HepG2 (cell line): ENCODE measurements around the gene SPRYD3. TPM values are rescaled to one million over a fixed set of nuclear protein-coding genes. Genes with fewer than 3 reads are reported as not detected.

ENCODE experiments used
- EP300 ChIP-seq, 3 experiments: sonication (generic) in 1 of 3; formaldehyde crosslinking in 1 of 3; IDR thresholded peaks; 2 replicates each; pipeline versions ENCODE4 v1.5.1 to v1.6.1; 2011 to 2020; ENCODE audit warnings: low read depth in 2 of 3, low read length in 2 of 3, borderline replicate concordance in 1 of 3, improper control_type of control experiment in 1 of 3, mild to moderate bottlenecking in 1 of 3, missing genetic modification reagents in 1 of 3, moderate library complexity in 1 of 3
- HNF4A ChIP-seq: sonication (generic); formaldehyde crosslinking; IDR thresholded peaks from 2 replicates; pipeline ENCODE4 v1.4.0; 2020; ENCODE audit warnings: missing genetic modification reagents
- NR2F2 ChIP-seq: IDR thresholded peaks from 2 replicates; pipeline ENCODE4 v1.6.1; 2012; ENCODE audit warnings: low read depth, inconsistent platforms, borderline replicate concordance
- PRMT3 ChIP-seq: sonication (generic); formaldehyde crosslinking; IDR thresholded peaks from 2 replicates; pipeline ENCODE4 v1.8.1; 2022; ENCODE audit warnings: low read depth, mild to moderate bottlenecking, moderate library complexity, missing genetic modification reagents, borderline replicate concordance
- SP5 ChIP-seq: IDR thresholded peaks from 2 replicates; pipeline ENCODE4 v1.6.1; 2016; ENCODE audit warnings: low read depth, borderline replicate concordance
- XBP1 ChIP-seq: sonication (generic); formaldehyde crosslinking; IDR thresholded peaks from 2 replicates; pipeline ENCODE4 v1.5.0; 2020; ENCODE audit warnings: missing genetic modification reagents
- ZNF264 ChIP-seq: sonication (generic); formaldehyde crosslinking; IDR thresholded peaks from 2 replicates; pipeline ENCODE4 v1.4.0; 2020; ENCODE audit warnings: missing genetic modification reagents
- polyA plus RNA-seq, 8 experiments: library from polyadenylated mRNA; depleted of rRNA in 3 of 8; stranded (reverse) in 7 of 8; unstranded in 1 of 8; fragments of >200 nt; fragmentation: Illumina TruSeq in 4 of 8; extraction: Trizol in 4 of 8; gene quantifications; 2 replicates each; pipeline versions ENCODE4 v1.2.1 to v1.2.3, GENCODE V29; 2011 to 2016; ENCODE audit warnings: low read depth in 4 of 8, missing spikeins in 1 of 8, mixed read lengths in 1 of 8; ENCODE audit not compliant: insufficient read depth in 1 of 8
- total RNA-seq, 5 experiments: library from RNA; depleted of rRNA; stranded (reverse); fragments of >200 nt; fragmentation: Illumina TruSeq; extraction: Trizol; gene quantifications; 2 replicates each; pipeline ENCODE4 v1.2.3, GENCODE V29; 2016; ENCODE audit warnings: low read depth in 1 of 5
- TF ChIP-seq, protein P1 (sequence below): sonication (generic); formaldehyde crosslinking; IDR thresholded peaks from 2 replicates; pipeline ENCODE4 v1.4.0; 2020; ENCODE audit warnings: missing genetic modification reagents
- TF ChIP-seq, protein P2 (sequence below): sonication (generic); formaldehyde crosslinking; IDR thresholded peaks from 2 replicates; pipeline ENCODE4 v1.4.0; 2020; ENCODE audit warnings: mild to moderate bottlenecking, missing genetic modification reagents, borderline replicate concordance
- TF ChIP-seq, protein P3 (sequence below): sonication (generic); formaldehyde crosslinking; IDR thresholded peaks from 2 replicates; pipeline ENCODE4 v1.9.0; 2021; ENCODE audit warnings: missing genetic modification reagents, borderline replicate concordance

SPRYD3 gene
- total and polyA plus RNA-seq, 2 of the 13 experiments (the other 11 are each of a cell fraction or from before 2014, with no cell fraction given): 9.0 to 9.2 TPM

GRCh38 chr12:53105256-53105655, 26.1 kb upstream of the SPRYD3 start (continued):
- TF ChIP-seq EP300 (IDR thresholded peaks at IDR 0.05; ENCODE audit: low read depth in 2 of 2, low read length in 2 of 2) (peak in 1 of 2 experiments; percentile 67; a peak in 1 of 4 replicates), EP300 (CRISPR knock-in tag; IDR thresholded peaks at IDR 0.05; ENCODE audit: borderline replicate concordance) (no peak), ZNF264 (CRISPR knock-in tag) (no peak), HNF4A (CRISPR knock-in tag) (peak; percentile 83), PRMT3 (CRISPR knock-in tag) (no peak), SP5 (CRISPR knock-in tag) (0 out of 2 replicates have a peak, but pooled peaks have one; percentile 26), XBP1 (CRISPR knock-in tag) (no peak), NR2F2 (peak; percentile 97)
- TF ChIP-seq, protein P1, sequence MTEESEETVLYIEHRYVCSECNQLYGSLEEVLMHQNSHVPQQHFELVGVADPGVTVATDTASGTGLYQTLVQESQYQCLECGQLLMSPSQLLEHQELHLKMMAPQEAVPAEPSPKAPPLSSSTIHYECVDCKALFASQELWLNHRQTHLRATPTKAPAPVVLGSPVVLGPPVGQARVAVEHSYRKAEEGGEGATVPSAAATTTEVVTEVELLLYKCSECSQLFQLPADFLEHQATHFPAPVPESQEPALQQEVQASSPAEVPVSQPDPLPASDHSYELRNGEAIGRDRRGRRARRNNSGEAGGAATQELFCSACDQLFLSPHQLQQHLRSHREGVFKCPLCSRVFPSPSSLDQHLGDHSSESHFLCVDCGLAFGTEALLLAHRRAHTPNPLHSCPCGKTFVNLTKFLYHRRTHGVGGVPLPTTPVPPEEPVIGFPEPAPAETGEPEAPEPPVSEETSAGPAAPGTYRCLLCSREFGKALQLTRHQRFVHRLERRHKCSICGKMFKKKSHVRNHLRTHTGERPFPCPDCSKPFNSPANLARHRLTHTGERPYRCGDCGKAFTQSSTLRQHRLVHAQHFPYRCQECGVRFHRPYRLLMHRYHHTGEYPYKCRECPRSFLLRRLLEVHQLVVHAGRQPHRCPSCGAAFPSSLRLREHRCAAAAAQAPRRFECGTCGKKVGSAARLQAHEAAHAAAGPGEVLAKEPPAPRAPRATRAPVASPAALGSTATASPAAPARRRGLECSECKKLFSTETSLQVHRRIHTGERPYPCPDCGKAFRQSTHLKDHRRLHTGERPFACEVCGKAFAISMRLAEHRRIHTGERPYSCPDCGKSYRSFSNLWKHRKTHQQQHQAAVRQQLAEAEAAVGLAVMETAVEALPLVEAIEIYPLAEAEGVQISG: peak; percentile 39; the same call in 1 of the 2 replicates
- TF ChIP-seq, protein P2, sequence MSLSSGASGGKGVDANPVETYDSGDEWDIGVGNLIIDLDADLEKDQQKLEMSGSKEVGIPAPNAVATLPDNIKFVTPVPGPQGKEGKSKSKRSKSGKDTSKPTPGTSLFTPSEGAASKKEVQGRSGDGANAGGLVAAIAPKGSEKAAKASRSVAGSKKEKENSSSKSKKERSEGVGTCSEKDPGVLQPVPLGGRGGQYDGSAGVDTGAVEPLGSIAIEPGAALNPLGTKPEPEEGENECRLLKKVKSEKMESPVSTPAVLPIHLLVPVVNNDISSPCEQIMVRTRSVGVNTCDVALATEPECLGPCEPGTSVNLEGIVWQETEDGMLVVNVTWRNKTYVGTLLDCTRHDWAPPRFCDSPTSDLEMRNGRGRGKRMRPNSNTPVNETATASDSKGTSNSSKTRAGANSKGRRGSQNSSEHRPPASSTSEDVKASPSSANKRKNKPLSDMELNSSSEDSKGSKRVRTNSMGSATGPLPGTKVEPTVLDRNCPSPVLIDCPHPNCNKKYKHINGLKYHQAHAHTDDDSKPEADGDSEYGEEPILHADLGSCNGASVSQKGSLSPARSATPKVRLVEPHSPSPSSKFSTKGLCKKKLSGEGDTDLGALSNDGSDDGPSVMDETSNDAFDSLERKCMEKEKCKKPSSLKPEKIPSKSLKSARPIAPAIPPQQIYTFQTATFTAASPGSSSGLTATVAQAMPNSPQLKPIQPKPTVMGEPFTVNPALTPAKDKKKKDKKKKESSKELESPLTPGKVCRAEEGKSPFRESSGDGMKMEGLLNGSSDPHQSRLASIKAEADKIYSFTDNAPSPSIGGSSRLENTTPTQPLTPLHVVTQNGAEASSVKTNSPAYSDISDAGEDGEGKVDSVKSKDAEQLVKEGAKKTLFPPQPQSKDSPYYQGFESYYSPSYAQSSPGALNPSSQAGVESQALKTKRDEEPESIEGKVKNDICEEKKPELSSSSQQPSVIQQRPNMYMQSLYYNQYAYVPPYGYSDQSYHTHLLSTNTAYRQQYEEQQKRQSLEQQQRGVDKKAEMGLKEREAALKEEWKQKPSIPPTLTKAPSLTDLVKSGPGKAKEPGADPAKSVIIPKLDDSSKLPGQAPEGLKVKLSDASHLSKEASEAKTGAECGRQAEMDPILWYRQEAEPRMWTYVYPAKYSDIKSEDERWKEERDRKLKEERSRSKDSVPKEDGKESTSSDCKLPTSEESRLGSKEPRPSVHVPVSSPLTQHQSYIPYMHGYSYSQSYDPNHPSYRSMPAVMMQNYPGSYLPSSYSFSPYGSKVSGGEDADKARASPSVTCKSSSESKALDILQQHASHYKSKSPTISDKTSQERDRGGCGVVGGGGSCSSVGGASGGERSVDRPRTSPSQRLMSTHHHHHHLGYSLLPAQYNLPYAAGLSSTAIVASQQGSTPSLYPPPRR: peak; percentile 59; the same call in 1 of the 2 replicates
- TF ChIP-seq, protein P3, sequence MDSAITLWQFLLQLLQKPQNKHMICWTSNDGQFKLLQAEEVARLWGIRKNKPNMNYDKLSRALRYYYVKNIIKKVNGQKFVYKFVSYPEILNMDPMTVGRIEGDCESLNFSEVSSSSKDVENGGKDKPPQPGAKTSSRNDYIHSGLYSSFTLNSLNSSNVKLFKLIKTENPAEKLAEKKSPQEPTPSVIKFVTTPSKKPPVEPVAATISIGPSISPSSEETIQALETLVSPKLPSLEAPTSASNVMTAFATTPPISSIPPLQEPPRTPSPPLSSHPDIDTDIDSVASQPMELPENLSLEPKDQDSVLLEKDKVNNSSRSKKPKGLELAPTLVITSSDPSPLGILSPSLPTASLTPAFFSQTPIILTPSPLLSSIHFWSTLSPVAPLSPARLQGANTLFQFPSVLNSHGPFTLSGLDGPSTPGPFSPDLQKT (CRISPR knock-in tag): no peak
- TF ChIP-seq, all 625 proteins: peak for 34
